Measurements from ENCODE around the gene MED13L. TPM values are rescaled to one million over a fixed set of nuclear protein-coding genes. Genes with fewer than 3 reads are reported as not detected.

MED13L gene
- total and polyA plus RNA-seq, 12 donors = 9.4 to 76.5 (median 64.2) TPM

GRCh38 chr12:116131176-116131575 lies 146.3 kb downstream of the MED13L start:
- H3K4me3 ChIP-seq = no peak overlapping the region
- no peak overlapping the region for H3K27ac ChIP-seq
- DNase-seq (no peak), ATAC-seq (no peak)
- no peak for TF ChIP-seq CTCF (IDR thresholded peaks at IDR 0.05)
- WGBS, 2 donors = 96 to 97% methylated on average over 3 of the region's 3 CpGs
- H3K9me3 ChIP-seq = no peaks in the 10 kb centered on the region
- peaks cover 3 to 88% (median 75%) of the 10 kb centered on the region in 9 donors for H3K4me1 ChIP-seq
- H3K36me3 ChIP-seq = no peaks in the 10 kb centered on the region
- no peaks in the 10 kb centered on the region for H3K27me3 ChIP-seq
- intact Hi-C loops (cut with DNase I) = loop anchor here in 5 of 10 donors (5.0 to 10.0 kb wide), 4 partner anchors 94 to 464 kb away; no protein-coding TSS in a partner anchor

GRCh38 chr12:116130431-116130830 lies 147.1 kb downstream of the MED13L start:
- H3K27me3 ChIP-seq = no peaks in the 10 kb centered on the region
- ATAC-seq (no peak), DNase-seq (no peak)
- peaks cover 3 to 88% (median 76%) of the 10 kb centered on the region in 9 donors for H3K4me1 ChIP-seq
- H3K36me3 ChIP-seq = no peaks in the 10 kb centered on the region
- 18 to 21% methylated on average over 1 of the region's 1 CpG for WGBS, 2 donors
- no peak overlapping the region for H3K27ac ChIP-seq
- intact Hi-C loops (cut with DNase I) = loop anchor here in 5 of 10 donors (5.0 to 10.0 kb wide), 4 partner anchors 94 to 464 kb away; no protein-coding TSS in a partner anchor
- H3K9me3 ChIP-seq = no peaks in the 10 kb centered on the region
- H3K4me3 ChIP-seq = no peak overlapping the region
- TF ChIP-seq CTCF (IDR thresholded peaks at IDR 0.05) = no peak

GRCh38 chr12:116128779-116129178 lies 148.7 kb downstream of the MED13L start:
- Histone ChIP-seq H3K27ac (no peak overlapping the region), H3K4me1 (peaks cover 3 to 90% (median 75%) of the 10 kb centered on the region in 9 donors), H3K4me3 (no peak overlapping the region), H3K9me3 (no peaks in the 10 kb centered on the region), H3K27me3 (no peaks in the 10 kb centered on the region), H3K36me3 (no peaks in the 10 kb centered on the region)
- no peak for DNase-seq
- intact Hi-C loops (cut with DNase I) = no loop called here
- 79 to 85% methylated on average over 1 of the region's 1 CpG for WGBS, 2 donors
- no peak for ATAC-seq
- no peak for TF ChIP-seq CTCF (IDR thresholded peaks at IDR 0.05)

GRCh38 chr12:116127859-116128258 lies 149.6 kb downstream of the MED13L start:
- intact Hi-C loops (cut with DNase I) = no loop called here
- Histone ChIP-seq H3K36me3 (no peaks in the 10 kb centered on the region), H3K9me3 (no peaks in the 10 kb centered on the region), H3K27me3 (no peaks in the 10 kb centered on the region), H3K4me3 (no peak overlapping the region), H3K4me1 (peaks cover 4 to 90% (median 75%) of the 10 kb centered on the region in 9 donors), H3K27ac (no peak overlapping the region)
- ATAC-seq (no peak), DNase-seq (no peak)
- 59 to 71% methylated on average over 2 of the region's 2 CpGs for WGBS, 2 donors
- TF ChIP-seq CTCF (IDR thresholded peaks at IDR 0.05) = no peak

Data from heart right ventricle (tissue), 16 donors.